GM23248 (cell line): Measurements from ENCODE around the gene NPHS2.

ENCODE experiments used
- EZH2 ChIP-seq: fragments of 200-600 bp; sonication (generic); IDR thresholded peaks from 2 replicates; pipeline ENCODE4 v1.6.1; 2018; ENCODE audit warnings: antibody characterized with exemption, mild to moderate bottlenecking; ENCODE audit not compliant: insufficient read depth, poor library complexity, severe bottlenecking
- EZH2phosphoT487 ChIP-seq: fragments of 200-600 bp; sonication (generic); IDR thresholded peaks from 2 replicates; pipeline ENCODE4 v1.6.1; 2018; ENCODE audit warnings: antibody characterized with exemption, moderate library complexity, mild to moderate bottlenecking, low read depth; ENCODE audit not compliant: insufficient read depth

DNA sequence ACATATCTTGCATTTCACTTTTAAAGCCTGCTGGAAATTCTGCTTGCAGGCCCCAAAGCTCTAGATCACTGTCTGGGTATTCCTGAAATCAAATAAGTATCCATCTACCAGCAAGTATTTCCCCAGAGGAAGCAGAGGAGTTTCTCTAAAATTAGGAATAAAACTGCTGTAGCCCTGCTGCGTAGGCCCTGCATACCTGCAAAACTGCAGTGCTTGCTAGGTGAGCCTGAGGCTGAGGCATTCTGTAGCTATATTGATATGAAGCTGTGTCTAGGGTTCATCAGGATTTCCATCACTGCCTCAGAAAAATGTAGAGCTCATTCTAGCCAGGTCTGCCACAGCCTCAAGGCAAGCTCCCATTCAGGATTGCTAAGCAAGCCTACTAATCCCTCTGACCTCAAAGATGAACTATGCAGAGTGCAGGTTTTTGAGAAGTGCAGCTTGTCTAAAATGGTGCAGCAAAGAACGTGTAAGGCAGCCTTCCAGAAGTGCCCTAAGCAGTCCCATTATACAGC, 28.7 kb downstream of the NPHS2 start:
- TF ChIP-seq EZH2phosphoT487: no peak
- TF ChIP-seq EZH2: no peak
